OCI-LY7 (cell line): ENCODE data around the gene DPEP1. TPM values are rescaled to one million over a fixed set of nuclear protein-coding genes. Genes with fewer than 3 reads are reported as not detected.

Experiments used
- BruUV-seq: library from RNA; stranded (reverse); fragments of 400-500 nt; replicated peaks from 2 replicates; lab custom pipeline; 2021; lab: Mats Ljungman, UMichigan
- CTCF ChIA-PET: fragments of 300-600 bp; sonication (Branson Sonifier 250); formaldehyde crosslinking; loops from one replicate; lab custom pipeline; 2022; ENCODE audit warnings: antibody characterized with exemption; ENCODE audit not compliant: unreplicated experiment; lab: Charles Lee
- POLR2A ChIA-PET: fragments of 300-600 bp; sonication (Branson Sonifier 250); formaldehyde crosslinking; loops from one replicate; lab custom pipeline; 2022; ENCODE audit warnings: antibody characterized with exemption; lab: Charles Lee
- DNase-seq: peaks from one replicate; pipeline ENCODE4 v3.0.0-alpha.2; 2015; ENCODE audit warnings: low spot score
- H2AFZ ChIP-seq: fragments of 200-600 bp; sonication (generic), shearing (Covaris generic); 2 replicates; pipeline ENCODE4 v1.6.1; 2014; ENCODE audit warnings: mild to moderate bottlenecking, antibody characterized with exemption, low read length, moderate library complexity
- H3K27ac ChIP-seq: fragments of 200-600 bp; sonication (generic); 2 replicates; pipeline ENCODE4 v1.5.1; 2014; ENCODE audit warnings: mixed run types, low read depth, mild to moderate bottlenecking, moderate library complexity, low read length, inconsistent platforms; ENCODE audit not compliant: poor library complexity, severe bottlenecking
- H3K36me3 ChIP-seq: fragments of 200-600 bp; sonication (generic); 2 replicates; pipeline ENCODE4 v1.6.1; 2014; ENCODE audit warnings: mild to moderate bottlenecking, antibody characterized with exemption, low read length, moderate library complexity, mixed read lengths; ENCODE audit not compliant: insufficient read depth
- H3K4me1 ChIP-seq: fragments of 200-600 bp; sonication (generic); 2 replicates; pipeline ENCODE4 v1.5.1; 2014; ENCODE audit warnings: mild to moderate bottlenecking, low read length; ENCODE audit not compliant: insufficient read depth, poor library complexity, severe bottlenecking
- H3K4me2 ChIP-seq: fragments of 200-600 bp; sonication (generic); 2 replicates; pipeline ENCODE4 v1.6.1; 2014; ENCODE audit warnings: mild to moderate bottlenecking, low read length
- H3K4me3 ChIP-seq: fragments of 200-600 bp; sonication (generic); 2 replicates; pipeline ENCODE4 v1.5.1; 2014; ENCODE audit warnings: mild to moderate bottlenecking, low read depth, low read length; ENCODE audit not compliant: poor library complexity, severe bottlenecking
- H3K79me2 ChIP-seq: fragments of 200-600 bp; sonication (generic); 2 replicates; pipeline ENCODE4 v1.6.1; 2016; ENCODE audit warnings: low read depth, mild to moderate bottlenecking, low read length, moderate library complexity, mixed read lengths; ENCODE audit not compliant: insufficient read depth
- H3K9me2 ChIP-seq: fragments of 200-600 bp; sonication (generic); 2 replicates; pipeline ENCODE4 v1.6.1; 2016; ENCODE audit warnings: mild to moderate bottlenecking, low read length, mixed read lengths; ENCODE audit not compliant: insufficient read depth
- H3K9me3 ChIP-seq: fragments of 200-600 bp; sonication (generic); 2 replicates; pipeline ENCODE4 v1.6.1; 2014; ENCODE audit warnings: mild to moderate bottlenecking, mixed run types, low read length, mixed read lengths
- H4K20me1 ChIP-seq: fragments of 200-600 bp; sonication (generic); 2 replicates; pipeline ENCODE4 v1.6.1; 2014; ENCODE audit warnings: mild to moderate bottlenecking, antibody characterized with exemption, low read length, moderate library complexity, mixed read lengths; ENCODE audit not compliant: insufficient read depth
- EZH2phosphoT487 ChIP-seq: fragments of 200-600 bp; sonication (generic); IDR thresholded peaks from 2 replicates; pipeline ENCODE4 v1.6.1; 2018; ENCODE audit warnings: low read depth, borderline replicate concordance, mild to moderate bottlenecking, mixed run types, antibody characterized with exemption, low read length, moderate library complexity, mixed read lengths
- intact Hi-C: fragments of 100-400 bp; cut with micrococcal nuclease; formaldehyde crosslinking; loops from one replicate; pipeline ENCODE4 v1.10.0; 2022; ENCODE audit not compliant: unreplicated experiment
- total RNA-seq, 2 experiments: library from RNA; depleted of rRNA in 1 of 2; stranded (reverse); fragments of >200 nt in 1 of 2; shearing (Covaris generic) in 1 of 2; gene quantifications; 2 replicates each; pipeline ENCODE4 v1.2.3, GENCODE V29; 2014 to 2022
- TF ChIP-seq, protein P1 (sequence below): fragments of 200-600 bp; sonication (generic); conservative IDR thresholded peaks from 2 replicates; pipeline ENCODE4 v1.5.1; 2014; ENCODE audit warnings: mild to moderate bottlenecking, antibody characterized with exemption, low read length, moderate library complexity, mixed read lengths

The DPEP1 gene
- total RNA-seq, 2 experiments from 2014 or later: not detected

DNA sequence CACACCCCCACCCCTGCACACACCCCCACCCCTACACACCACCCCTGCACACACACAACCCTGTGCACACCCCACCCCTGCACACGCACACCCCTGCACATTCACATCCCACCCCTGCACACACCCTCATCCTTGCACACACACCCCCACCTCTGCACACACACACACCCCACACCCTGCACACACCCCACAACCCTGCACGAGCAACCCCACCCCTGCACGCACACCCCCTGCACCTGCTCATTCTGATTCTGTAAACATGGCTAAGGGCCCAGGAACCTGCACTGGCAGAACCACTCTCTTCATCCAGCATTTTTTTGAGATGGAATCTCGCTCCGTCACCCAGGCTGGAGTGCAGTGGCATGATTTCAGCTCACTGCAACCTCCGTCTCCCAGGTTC is 25.9 kb downstream of the DPEP1 start:
- Histone ChIP-seq H3K4me1 (no peaks in the 10 kb centered on the region), H3K9me3 (no peaks in the 10 kb centered on the region), H3K4me3 (no peak overlapping the region), H3K4me2 (no peak overlapping the region), H4K20me1 (no peaks in the 10 kb centered on the region), H3K9me2 (no peaks in the 10 kb centered on the region), H3K27ac (no peak overlapping the region), H2AFZ (no peak overlapping the region), H3K79me2 (no peaks in the 10 kb centered on the region), H3K36me3 (no peaks in the 10 kb centered on the region)
- TF ChIP-seq, protein P1, sequence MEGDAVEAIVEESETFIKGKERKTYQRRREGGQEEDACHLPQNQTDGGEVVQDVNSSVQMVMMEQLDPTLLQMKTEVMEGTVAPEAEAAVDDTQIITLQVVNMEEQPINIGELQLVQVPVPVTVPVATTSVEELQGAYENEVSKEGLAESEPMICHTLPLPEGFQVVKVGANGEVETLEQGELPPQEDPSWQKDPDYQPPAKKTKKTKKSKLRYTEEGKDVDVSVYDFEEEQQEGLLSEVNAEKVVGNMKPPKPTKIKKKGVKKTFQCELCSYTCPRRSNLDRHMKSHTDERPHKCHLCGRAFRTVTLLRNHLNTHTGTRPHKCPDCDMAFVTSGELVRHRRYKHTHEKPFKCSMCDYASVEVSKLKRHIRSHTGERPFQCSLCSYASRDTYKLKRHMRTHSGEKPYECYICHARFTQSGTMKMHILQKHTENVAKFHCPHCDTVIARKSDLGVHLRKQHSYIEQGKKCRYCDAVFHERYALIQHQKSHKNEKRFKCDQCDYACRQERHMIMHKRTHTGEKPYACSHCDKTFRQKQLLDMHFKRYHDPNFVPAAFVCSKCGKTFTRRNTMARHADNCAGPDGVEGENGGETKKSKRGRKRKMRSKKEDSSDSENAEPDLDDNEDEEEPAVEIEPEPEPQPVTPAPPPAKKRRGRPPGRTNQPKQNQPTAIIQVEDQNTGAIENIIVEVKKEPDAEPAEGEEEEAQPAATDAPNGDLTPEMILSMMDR: no peak
- no peak for TF ChIP-seq EZH2phosphoT487
- no TSS peak for BruUV-seq
- intact Hi-C loops: no loop called here
- CTCF ChIA-PET: no interaction called here
- POLR2A ChIA-PET: no interaction called here
- no peak for DNase-seq

DNA sequence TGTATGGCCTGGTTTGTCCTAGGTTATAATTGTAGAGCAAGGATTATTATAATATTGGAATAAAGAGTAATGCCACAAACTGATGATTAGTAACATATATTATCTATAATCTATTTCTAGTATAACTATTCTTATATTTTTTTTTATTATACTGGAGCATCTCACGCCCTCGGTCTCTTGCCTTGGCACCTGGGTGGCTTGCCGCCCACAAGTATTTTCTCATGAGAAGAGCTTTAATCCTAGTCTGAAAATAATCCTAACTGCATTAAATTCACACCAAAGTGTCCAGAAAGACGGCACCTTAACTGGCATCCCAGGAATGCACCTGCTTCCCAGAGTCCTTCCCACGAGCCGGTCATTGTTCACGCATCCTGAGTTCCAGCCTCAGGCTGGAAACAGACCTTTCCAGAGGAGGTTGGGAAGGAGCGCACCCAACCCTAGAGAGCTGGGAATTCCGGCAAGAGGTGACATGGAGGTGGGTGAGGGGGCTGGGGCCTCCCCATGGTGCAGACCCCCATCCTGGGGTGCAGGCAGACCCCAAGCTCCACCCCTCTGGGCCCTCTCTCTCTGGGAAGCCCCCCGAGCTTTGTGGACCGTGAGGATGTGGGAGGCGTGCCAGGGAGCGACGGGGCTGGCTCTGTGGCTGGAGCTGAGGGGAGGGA is 28.1 kb downstream of the DPEP1 start:
- no peaks in the 10 kb centered on the region for H3K4me1 ChIP-seq
- H3K27ac ChIP-seq: no peak overlapping the region
- no peaks in the 10 kb centered on the region for H4K20me1 ChIP-seq
- intact Hi-C loops: loop anchor here (2.0 to 5.0 kb wide), 2 partner anchors 43 to 69 kb away; no protein-coding TSS in a partner anchor
- no peaks in the 10 kb centered on the region for H3K9me2 ChIP-seq
- ChIA-PET CTCF (no interaction called here), POLR2A (interaction anchor here (0.6 to 0.8 kb wide), 2 partner anchors 14 to 87 kb away, joined by 3 to 9 read pairs; no protein-coding TSS in a partner anchor)
- DNase-seq: no peak
- no peaks in the 10 kb centered on the region for H3K79me2 ChIP-seq
- H2AFZ ChIP-seq: no peak overlapping the region
- BruUV-seq: no TSS peak
- H3K36me3 ChIP-seq: peaks cover 20% of the 10 kb centered on the region
- no peaks in the 10 kb centered on the region for H3K9me3 ChIP-seq
- TF ChIP-seq, protein P1: no peak; the same call in 1 of the 2 replicates
- no peak for TF ChIP-seq EZH2phosphoT487
- no peak overlapping the region for H3K4me3 ChIP-seq
- H3K4me2 ChIP-seq: no peak overlapping the region

DNA sequence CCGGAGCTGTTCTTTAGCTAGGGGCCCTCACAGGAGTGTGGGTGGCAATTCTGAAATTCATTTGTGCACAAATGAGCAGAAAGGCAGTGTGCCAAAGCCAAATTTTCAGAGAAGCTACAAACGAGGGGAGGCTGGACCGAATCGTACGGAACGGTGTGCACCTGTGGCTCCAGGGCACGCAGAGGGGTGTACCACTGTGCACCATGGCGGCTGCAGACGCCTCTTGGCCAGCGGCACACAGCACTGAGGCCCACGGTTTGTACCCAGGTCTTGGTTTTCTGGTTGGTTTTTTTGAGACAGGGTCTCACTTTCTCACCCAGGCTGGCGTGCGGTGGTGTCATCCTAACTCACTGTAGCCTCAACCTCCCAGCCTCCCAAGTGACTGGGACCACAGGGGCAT is 29.1 kb downstream of the DPEP1 start:
- Histone ChIP-seq H3K9me2 (no peaks in the 10 kb centered on the region), H2AFZ (no peak overlapping the region), H4K20me1 (no peaks in the 10 kb centered on the region), H3K79me2 (no peaks in the 10 kb centered on the region), H3K36me3 (peaks cover 28% of the 10 kb centered on the region), H3K4me2 (no peak overlapping the region), H3K4me1 (no peaks in the 10 kb centered on the region), H3K4me3 (no peak overlapping the region), H3K27ac (no peak overlapping the region), H3K9me3 (no peaks in the 10 kb centered on the region)
- no peak for DNase-seq
- TF ChIP-seq, protein P1: no peak
- no peak for TF ChIP-seq EZH2phosphoT487
- BruUV-seq: no TSS peak
- intact Hi-C loops: loop anchor here (5.0 kb wide), 1 partner anchor 70 kb away; no protein-coding TSS in a partner anchor
- POLR2A ChIA-PET: no interaction called here
- CTCF ChIA-PET: no interaction called here
